HG03575 (cell line): ENCODE measurements around the gene GGCX.
"Not testable (repeated sequence)": the region's sequence is repeated elsewhere in the genome, so short reads cannot be mapped to it uniquely, and the experiment has no call there.

Experiments used
- ATAC-seq: cut with Tn5 transposase; IDR thresholded peaks from one replicate; pipeline ENCODE4 v1.9.1; 2021; ENCODE audit not compliant: unreplicated experiment, insufficient number of reproducible peaks, low FRiP score; ENCODE audit errors: extremely low read depth

GGCX gene

DNA sequence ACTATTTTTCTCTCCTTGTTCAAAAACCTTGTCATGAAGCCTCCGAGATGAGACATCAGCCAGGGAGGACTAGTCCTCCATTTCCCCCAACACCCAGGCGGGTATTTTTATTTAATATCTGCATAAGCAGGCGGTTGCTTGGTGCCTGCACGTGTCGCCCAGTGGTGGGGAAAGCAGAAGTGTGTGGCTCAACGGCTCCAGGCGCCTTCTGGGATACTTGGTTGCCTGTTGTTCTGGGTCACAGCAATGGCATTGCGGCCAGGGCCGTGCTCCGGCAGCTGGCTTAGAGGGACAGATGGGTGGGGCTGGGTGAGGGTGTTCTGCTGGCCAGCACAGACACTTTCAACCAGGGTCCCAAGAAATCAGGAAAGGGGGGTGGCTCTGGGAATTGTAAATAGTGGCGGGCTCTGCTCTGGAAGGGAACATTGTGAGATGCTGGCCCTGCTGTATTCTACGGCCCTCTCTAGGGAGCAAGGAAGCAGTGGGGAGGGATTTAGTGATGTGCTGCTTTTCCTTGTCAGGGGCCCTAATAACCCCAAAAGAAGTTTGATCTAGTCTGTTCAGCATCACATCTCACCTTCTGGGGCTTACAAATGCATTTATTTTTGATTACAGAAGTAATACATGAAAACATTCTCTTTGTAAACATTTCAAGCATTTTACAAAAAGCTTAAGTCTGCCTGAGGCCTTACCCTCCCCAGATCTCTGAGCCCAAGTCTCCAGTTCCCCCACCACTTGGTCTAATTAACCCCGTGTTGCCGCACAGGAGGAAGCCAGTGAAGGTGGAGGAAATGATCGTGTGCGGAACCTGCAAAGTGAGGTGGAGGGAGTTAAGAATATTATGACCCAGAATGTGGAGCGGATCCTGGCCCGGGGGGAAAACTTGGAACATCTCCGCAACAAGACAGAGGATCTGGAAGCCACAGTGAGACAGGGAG lies 17.2 kb upstream of the GGCX start:
- ATAC-seq = no peak

DNA sequence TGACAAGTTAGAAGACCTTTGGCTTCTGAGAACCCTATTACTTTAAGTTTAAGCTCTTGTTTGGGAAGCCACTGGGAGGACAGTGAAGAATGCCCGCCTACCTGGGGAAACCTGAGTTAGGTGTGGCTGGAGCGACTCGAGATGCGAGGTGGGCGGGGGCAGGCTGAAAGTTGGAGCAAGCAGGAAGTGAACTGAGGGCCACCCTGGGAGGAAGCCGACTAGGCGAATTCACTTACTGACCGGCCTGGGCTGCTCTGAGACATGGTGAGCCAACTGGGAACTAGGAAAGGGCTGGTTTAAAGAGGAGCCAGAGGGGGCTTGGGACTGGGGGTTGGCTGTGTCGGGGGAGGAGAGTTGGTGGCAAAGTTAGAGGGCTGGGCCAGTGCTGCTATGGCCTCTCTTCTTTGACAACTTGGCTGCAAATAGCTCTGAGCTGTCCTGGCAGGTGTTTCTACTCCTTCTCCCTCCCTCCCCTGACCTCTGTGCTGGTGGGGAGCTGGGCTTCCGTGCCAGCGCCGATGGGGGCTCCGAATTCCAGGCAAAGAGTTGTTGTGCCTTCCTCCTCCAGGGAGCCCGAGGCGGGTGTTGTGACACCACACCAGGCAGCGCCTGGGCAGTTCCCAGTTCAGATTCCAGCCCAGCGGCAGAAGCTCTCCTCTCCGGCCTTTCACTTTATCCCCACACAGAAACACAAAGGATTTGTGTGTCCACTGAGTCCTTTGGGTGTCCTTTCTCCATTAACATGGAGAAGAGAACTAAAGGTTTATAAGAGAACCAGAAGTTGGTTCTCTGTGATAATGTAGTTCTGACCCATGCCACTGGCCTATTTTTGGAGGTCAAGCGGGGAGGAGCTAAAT lies 16.3 kb upstream of the GGCX start, which contains the start of gene VAMP8:
VAMP8 (plus strand) TSS at position 201 of the 857 bp plus-strand sequence; CDS start at position 262, 61 bp downstream.
- ATAC-seq = no peak

DNA sequence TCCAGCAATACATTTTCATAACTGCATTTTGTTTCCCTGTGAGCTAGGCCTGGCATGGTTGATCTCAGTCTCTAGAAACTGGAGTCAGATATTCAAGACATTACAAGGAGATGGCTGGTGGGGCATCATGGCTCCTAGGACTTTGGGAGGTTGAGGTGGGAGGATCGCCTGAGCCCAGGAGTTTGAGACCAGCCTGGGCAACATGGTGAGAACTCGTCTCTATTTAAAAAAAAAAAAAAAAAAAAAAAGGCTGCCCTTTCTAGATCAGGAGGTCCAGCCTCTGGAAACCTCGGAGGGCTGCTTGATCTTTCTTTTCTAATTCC lies 15.7 kb upstream of the GGCX start:
- ATAC-seq = no peak

DNA sequence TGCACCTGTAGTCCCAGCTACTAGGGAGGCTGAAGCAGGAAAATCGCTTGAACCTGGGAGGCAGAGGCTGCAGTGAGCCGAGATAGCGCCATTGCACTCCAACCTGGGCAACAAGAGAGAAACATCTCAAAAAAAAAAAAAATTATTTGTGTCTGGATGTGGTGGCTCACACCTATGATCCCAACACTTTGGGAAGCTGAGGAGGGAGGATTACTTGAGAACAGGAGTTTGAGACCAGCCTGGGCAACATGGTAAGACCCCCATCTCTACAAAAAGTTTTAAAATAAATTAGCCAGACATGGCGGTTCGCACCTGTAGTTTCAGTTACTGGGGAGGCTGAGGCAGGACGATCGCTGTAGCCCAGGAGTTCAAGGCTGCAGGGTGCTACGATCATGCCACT lies 14.4 kb upstream of the GGCX start:
- ATAC-seq = no peak

DNA sequence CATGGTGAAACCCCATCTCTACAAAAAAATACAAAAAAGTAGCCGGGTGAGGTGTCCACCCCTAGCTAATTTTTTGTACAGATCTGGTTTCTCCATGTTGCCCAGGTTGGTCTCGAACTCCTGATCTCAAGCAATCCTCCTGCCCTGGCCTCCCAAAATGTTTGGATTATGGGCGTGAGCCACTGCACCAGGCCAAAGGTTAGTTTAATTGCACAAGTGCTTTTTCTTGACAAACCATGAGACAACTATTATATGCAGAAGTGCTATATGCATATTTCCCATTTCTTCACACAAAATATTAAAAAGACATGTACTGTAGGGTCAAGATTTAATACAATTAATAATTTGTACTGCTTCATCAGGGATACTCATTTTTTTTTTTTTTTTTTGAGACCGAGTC lies 5.0 kb upstream of the GGCX start:
- no peak for ATAC-seq

- no peak for ATAC-seq
Observed at GRCh38 chr2:85564144-85564563, 2.9 kb upstream of the GGCX start.

GRCh38 chr2:85560812-85561279 lies 447 bp downstream of the GGCX start:
- ATAC-seq = no peak

DNA sequence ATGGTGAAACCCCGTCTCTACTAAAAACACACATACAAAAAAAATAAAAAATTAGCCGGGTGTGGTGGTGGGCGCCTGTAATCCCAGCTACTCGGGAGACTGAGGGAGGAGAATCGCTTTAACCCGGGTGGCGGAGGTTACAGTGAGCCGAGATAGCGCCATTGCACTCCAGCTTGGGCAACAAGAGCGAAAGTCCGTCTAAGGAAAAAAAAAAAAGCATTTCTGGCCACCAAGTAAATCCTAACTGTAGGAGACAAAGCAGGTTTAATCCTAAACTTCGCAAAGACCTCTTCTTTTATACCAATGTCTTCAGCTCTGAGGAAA lies 928 bp downstream of the GGCX start:
- not testable (repeated sequence) for ATAC-seq

GRCh38 chr2:85558160-85558559 lies 3.1 kb downstream of the GGCX start:
- ATAC-seq = no peak

- ATAC-seq = no peak
Observed at GRCh38 chr2:85557130-85557529, 4.2 kb downstream of the GGCX start.

GRCh38 chr2:85554980-85555612 lies 6.2 kb downstream of the GGCX start:
- no peak for ATAC-seq

DNA sequence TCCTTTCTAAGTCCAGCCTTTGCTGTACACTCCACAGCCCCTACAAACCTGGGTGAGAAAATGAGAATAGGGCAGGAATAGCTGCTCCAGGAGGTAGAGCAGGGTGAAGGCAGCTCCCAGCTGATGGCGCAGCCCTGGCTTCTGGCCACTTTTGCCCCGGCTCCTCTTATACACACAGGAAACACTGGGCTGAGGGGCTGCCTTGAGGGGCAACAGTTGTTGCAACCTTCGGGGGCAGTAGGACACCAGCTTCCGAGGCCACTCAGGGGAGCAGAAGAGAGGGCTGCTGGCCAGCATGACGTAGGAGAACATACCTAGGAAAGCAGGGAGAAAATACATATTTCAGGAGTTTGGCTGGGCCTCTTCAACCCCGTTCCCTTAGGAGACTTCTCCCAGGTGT lies 8.1 kb downstream of the GGCX start:
- ATAC-seq = no peak

DNA sequence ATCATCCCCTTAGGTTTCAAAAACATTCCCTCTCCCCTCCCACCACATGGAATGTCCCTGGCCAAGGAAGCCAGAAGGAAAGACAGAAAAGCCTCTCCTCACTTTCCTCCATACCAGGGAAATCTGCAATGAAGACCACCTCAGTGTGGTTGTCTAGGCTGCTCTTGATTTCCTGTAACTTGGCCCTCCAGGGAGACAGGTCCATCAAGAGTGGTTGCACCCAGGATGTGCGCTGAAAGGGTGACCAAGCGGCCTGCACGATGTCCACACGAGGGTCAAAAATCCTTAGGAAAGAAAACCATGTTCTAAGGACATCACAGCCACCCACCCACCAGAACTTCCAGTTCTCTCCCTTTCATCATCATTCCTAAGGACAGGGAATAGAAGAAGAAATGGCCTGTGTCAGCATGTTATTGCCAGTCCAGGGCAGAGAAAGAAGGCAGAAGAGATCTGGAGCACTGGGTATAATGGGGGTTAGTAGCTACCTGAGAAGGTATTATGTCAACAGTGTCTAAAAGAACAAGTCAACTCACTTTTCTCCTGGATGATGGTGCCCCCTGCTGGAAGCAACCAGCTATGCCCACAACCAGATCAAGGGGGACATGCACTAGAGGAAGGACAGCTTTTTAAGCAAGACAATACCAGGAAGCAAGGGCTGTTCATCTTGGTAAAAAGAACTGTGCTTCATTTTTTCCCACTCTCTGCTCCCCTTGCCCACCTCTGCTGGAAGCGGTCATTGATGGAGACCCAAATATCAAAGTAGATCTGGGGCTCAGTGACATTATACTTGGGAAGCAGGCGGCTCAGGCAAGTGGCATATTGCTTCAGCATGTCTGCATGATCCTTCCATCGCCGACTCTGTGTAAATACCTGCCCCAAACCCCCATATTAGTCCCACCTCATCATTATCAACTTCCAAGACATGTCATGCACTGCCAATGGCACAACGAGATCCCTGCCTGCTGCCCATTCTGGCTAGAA lies 9.3 kb downstream of the GGCX start:
- no peak for ATAC-seq

DNA sequence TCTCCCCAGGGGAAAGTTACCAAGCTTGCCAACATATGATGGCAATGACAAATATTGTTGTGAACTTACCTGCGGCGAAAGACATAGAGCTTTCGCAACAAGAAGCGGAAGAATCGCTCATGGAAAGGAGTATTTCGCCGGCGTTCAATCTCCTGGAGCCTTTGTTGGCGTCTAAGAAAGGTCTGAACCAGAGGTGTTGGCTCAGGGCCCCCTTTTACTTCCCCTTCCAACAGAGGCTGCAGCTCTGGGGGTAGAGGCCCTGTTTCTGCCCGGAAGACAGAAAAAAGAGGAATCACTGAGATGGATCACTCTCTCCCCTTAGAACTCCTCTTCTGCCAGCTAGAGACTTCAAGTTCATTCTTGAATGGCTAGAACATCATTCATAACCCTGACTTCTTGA lies 10.8 kb downstream of the GGCX start:
- no peak for ATAC-seq

- ATAC-seq = no peak
Observed at GRCh38 chr2:85549826-85550225, 11.5 kb downstream of the GGCX start.

DNA sequence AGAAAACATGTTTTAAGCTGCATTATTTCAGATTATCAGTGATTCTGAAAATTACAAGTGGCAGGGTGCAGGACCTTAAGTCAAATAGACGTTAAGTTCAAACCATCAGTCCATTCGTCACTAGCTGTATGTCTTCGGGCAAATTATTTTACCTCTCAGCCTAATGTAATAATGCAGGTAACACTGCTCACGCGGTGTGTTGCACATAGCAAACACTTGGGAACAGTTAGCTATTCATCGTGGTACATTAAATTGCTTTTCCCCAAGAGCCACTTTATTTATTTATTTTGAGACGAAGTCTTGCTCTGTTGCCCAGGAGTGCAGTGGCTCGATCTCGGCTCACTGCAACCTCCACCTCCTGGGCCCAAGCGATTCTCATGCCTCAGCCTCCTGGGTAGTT lies 12.2 kb downstream of the GGCX start:
- ATAC-seq = no peak

DNA sequence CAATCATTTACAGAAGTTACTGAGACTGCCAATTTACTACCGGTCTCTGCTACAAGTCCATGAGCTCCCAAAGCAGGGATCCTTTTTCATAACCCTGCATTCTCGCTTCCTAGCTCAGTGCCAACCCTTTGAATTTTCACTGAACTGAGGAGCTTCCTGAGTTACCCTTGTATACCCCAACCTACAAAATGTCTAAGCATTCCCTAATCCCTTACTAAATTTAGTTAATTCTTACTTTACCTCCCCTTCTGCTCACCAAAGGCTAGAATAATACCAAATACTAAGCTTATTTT lies 12.7 kb downstream of the GGCX start:
- no peak for ATAC-seq

- no peak for ATAC-seq
Observed at GRCh38 chr2:85547859-85548607, 13.3 kb downstream of the GGCX start.
